BE2C (cell line): Measurements from ENCODE around the gene DNAJB5.
A peak's percentile ranks its signal among the peaks of the same experiment; 100 is the strongest.

Source experiments
- DNase-seq: peaks from one replicate; pipeline ENCODE4 v3.0.0-alpha.2; 2020
- H3K27me3 ChIP-seq: fragments of 250-450 bp; sonication (Bioruptor Pico); 2 replicates; pipeline ENCODE4 v1.5.1; 2020; ENCODE audit warnings: mild to moderate bottlenecking
- H3K36me3 ChIP-seq: fragments of 250-450 bp; sonication (Bioruptor Pico); 2 replicates; pipeline ENCODE4 v1.5.1; 2020; ENCODE audit warnings: mild to moderate bottlenecking
- H3K4me1 ChIP-seq: fragments of 250-450 bp; sonication (Bioruptor Pico); 2 replicates; pipeline ENCODE4 v1.5.1; 2020
- H3K4me3 ChIP-seq: 2 replicates; pipeline ENCODE4 v1.5.1; 2011; ENCODE audit warnings: low read depth, low read length
- H3K9me3 ChIP-seq: fragments of 250-450 bp; sonication (Bioruptor Pico); 2 replicates; pipeline ENCODE4 v1.5.1; 2020
- TF ChIP-seq, protein P1 (sequence below): IDR thresholded peaks from 2 replicates; pipeline ENCODE4 v1.5.1; 2012; ENCODE audit warnings: mild to moderate bottlenecking, low read depth, low read length

DNAJB5 gene

DNA sequence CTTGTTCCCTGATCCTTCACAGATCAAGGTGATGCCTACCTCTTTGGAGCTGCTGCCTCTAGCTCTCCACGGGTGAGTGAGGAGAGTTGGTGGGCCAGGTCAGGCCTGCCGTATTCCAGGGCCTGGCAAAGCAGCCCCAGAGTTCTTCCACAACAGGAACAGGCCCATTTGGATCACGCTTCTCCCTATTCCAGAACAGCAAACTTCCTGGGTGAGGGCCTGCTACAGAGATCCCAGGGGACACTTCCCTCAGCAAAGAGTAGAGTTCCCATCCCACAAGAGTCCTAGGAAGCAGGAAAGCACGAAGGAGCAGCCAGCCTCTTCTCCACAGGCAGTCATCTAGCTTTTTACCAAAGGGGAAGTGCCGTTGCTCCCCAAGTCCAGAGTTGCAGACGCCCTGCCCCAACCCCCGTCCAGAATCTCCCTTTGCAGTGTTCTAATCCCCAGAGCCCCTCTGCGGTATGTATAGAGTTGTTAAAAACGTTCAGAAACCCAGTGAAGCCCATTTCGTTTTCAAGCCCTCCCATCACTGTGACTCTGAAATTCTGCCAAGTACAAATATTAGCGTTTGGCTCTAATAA, 9.3 kb upstream of the DNAJB5 start:
- no peaks in the 10 kb centered on the region for H3K27me3 ChIP-seq
- no peak for DNase-seq
- H3K36me3 ChIP-seq, result no peaks in the 10 kb centered on the region
- no peaks in the 10 kb centered on the region for H3K4me1 ChIP-seq
- no peak overlapping the region for H3K4me3 ChIP-seq
- H3K9me3 ChIP-seq, result no peaks in the 10 kb centered on the region
- TF ChIP-seq, protein P1, sequence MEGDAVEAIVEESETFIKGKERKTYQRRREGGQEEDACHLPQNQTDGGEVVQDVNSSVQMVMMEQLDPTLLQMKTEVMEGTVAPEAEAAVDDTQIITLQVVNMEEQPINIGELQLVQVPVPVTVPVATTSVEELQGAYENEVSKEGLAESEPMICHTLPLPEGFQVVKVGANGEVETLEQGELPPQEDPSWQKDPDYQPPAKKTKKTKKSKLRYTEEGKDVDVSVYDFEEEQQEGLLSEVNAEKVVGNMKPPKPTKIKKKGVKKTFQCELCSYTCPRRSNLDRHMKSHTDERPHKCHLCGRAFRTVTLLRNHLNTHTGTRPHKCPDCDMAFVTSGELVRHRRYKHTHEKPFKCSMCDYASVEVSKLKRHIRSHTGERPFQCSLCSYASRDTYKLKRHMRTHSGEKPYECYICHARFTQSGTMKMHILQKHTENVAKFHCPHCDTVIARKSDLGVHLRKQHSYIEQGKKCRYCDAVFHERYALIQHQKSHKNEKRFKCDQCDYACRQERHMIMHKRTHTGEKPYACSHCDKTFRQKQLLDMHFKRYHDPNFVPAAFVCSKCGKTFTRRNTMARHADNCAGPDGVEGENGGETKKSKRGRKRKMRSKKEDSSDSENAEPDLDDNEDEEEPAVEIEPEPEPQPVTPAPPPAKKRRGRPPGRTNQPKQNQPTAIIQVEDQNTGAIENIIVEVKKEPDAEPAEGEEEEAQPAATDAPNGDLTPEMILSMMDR, result no peak

DNA sequence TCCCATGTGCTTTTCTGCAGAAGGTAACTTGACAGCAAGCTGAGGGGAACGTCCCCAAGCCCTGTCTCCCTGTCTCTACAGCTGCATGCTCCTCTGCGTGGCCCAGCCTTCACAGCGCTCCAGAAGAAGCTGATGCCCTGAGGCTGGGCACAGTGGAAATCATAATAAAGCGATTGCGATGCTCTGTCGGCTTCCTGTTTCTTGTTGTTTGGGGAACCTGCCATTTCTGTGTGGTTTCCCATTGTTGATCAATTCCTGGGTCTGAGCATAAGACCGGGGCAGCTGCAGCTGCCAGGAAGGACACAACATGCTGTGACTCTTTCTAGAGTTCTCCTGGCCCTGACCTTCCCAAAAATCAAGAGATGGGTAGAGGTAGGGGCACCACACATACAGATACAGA, 7.2 kb upstream of the DNAJB5 start:
- Histone ChIP-seq H3K36me3 (no peaks in the 10 kb centered on the region), H3K27me3 (no peaks in the 10 kb centered on the region), H3K9me3 (no peaks in the 10 kb centered on the region), H3K4me1 (peaks cover 16% of the 10 kb centered on the region), H3K4me3 (no peak overlapping the region)
- TF ChIP-seq, protein P1, result no peak
- no peak for DNase-seq

DNA sequence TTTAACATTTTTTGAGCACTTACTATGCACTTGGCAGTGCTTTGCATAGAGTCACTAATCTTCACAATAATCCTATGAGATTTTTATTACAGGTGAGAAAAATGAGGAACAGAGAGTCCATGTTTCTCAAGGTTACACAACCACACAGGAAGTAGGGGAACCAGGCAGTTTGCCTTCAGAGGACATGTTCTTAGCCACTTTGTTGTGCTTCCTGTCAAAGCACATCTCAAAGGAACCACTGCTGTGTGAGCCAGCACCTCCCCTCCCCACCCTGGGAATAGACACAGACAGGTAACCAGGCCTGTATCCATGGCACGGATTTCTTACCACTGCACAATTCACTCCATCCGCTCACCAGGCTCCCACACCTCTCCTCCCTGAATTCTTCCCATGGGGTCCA, 6.3 kb upstream of the DNAJB5 start:
- TF ChIP-seq, protein P1, result no peak
- Histone ChIP-seq H3K4me1 (peaks cover 16% of the 10 kb centered on the region), H3K9me3 (no peaks in the 10 kb centered on the region), H3K36me3 (no peaks in the 10 kb centered on the region), H3K27me3 (no peaks in the 10 kb centered on the region), H3K4me3 (no peak overlapping the region)
- no peak for DNase-seq

DNA sequence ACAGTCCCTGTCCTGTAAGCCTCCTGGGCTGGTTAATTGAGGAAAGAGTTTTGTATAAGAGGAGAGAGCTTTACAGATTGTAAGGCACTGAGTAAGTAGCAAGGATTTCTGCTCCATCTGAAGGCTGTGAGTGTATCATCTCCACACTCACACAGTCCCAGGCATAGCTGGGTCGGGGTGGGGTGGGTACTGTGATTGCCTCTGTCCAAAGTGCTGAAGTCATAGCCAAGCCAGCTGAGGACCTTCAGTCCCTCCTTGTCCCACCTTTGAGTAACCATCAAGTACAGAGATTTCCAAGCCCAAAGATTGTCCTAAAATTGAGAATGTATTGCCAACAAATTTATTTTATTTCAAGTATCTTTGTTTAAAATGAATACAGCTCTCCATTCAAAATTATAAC, 5.5 kb upstream of the DNAJB5 start:
- peaks cover 23% of the 10 kb centered on the region for H3K4me1 ChIP-seq
- DNase-seq, result no peak
- H3K27me3 ChIP-seq, result no peaks in the 10 kb centered on the region
- H3K36me3 ChIP-seq, result no peaks in the 10 kb centered on the region
- H3K4me3 ChIP-seq, result no peak overlapping the region
- H3K9me3 ChIP-seq, result no peaks in the 10 kb centered on the region
- TF ChIP-seq, protein P1, result no peak

DNA sequence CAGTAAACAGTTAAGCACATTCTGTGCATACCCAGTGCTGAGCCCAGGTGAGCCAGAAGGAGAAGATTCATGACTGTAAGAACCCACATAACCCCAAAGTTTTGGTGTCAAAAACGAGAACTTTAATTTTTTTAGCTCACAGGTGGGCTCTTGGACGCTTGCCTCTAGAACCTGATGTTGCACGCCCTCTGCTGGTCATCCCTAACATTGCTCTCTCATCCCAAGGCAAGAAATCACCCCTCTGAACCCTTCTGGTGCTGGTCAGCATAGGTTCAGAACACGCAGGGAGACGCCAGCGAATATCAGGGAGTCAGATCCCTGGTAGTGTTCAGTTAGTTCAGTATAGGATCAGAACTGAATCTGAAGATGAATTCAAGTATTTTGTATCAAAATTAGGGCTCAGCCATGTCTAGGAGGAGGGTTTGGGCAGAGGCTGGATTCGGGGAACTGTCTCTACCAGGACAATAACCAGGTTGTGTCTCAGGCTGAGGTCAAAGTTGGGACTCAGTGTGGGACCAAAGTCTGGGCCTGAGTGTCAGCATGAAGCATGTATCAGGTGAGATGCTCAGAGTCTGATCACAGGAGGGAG, 4.1 kb upstream of the DNAJB5 start:
- peak; percentile 68 for DNase-seq
- no peak overlapping the region for H3K4me3 ChIP-seq
- no peaks in the 10 kb centered on the region for H3K36me3 ChIP-seq
- no peaks in the 10 kb centered on the region for H3K27me3 ChIP-seq
- H3K9me3 ChIP-seq, result no peaks in the 10 kb centered on the region
- peaks cover 23% of the 10 kb centered on the region for H3K4me1 ChIP-seq
- TF ChIP-seq, protein P1, result peak; percentile 95

DNA sequence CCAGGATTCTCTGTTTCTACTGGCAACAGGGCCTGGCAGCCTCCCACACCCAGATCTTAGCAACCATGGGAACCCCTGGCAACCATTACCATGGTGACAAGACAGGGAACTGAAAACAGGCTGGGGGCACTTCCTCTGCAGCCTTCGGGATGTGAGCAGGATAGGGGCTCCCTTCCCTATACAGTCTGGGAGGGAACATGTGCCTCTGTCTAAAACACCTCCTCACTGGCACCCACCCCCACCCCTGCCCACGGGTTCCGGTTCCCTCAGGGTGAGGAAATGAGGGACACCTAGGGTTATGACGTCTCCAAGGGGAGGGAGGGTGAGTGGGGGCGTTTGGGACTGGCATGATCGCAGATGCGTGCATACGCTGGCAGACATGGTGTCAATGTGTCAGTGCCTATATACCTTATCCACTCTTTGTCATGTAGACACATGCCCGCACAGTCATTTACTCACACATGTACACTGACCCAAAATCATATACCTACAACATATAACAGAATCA, 3.0 kb upstream of the DNAJB5 start:
- Histone ChIP-seq H3K4me3 (peak overlapping the region; percentile 20; the same call in 1 of the 2 replicates), H3K36me3 (no peaks in the 10 kb centered on the region), H3K27me3 (no peaks in the 10 kb centered on the region), H3K4me1 (peaks cover 23% of the 10 kb centered on the region), H3K9me3 (no peaks in the 10 kb centered on the region)
- DNase-seq, result peak; percentile 70
- TF ChIP-seq, protein P1, result no peak
